Measurements from ENCODE around the gene IL10RA.
"Not testable (repeated sequence)": the region's sequence is repeated elsewhere in the genome, so short reads cannot be mapped to it uniquely, and the experiment has no call there.

DNA sequence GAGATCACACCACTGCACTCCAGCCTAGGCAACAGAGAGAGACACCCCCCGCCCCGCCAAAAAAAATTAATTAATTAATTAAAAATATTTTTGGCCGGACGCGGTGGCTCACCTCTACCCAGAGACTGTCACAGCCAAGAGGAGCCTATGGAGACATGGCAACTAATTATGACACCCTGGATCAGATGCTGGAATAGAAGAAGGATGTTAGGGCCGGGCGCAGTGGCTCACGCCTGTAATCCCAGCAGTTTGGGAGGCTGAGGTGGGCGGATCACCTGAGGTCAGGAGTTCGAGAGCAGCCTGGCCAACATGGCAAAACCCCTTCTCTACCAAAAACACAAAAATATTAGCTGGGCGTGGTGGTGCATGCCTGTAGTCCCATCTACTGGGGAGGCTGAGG lies 37.7 kb upstream of the IL10RA start:
- not testable (repeated sequence) for TF ChIP-seq YY1 (IDR thresholded peaks at IDR 0.05; ENCODE audit: insufficient read depth, insufficient read length); ZNF274 (IDR thresholded peaks at IDR 0.05; ENCODE audit: low read depth, low read length); SUZ12 (IDR thresholded peaks at IDR 0.05; ENCODE audit: extremely low read depth, insufficient read depth, insufficient read length)
